Measurements from ENCODE around the gene GATAD2B.
A peak's percentile ranks its signal among the peaks of the same experiment; 100 is the strongest.

Gene GATAD2B

DNA sequence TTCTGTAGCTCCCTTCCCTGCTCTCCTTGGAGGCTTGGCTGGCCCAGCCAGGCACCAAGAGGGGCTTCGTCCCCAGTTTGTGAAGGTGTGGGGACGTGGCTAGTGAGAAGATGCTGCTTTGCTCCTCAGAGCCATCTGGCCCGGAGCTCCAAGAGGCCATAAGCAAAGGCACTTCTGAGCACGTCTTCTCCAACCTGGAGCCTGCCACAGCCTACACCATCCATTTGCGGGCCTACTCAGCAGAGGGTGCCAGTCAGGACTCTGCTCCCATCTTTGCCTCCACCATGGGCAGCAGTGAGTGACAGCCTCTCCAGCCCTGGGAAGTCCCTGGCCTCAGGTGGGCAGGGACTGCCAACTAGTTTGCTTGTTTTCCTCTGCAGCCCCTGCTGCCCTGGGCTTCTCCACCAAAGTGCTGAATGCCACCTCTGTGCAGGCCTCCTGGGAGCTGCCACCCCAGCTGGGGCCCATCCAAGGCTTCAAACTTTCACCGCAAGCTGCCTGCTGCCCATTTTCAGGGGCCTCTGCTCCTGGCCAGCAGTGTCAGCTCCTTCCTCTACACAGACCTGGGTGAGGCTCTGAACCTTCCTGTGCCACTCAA lies 121.6 kb downstream of the GATAD2B start:
- no peak overlapping the region for H3K27ac ChIP-seq (ENCODE audit: extremely low read depth, low read depth, low read length)
- no peaks in the 10 kb centered on the region for H3K9me3 ChIP-seq (ENCODE audit: control insufficient read depth, insufficient read depth, low read depth, low read length)
- H3K36me3 ChIP-seq (ENCODE audit: control insufficient read depth in 2 of 2, insufficient read depth in 1 of 2, low read length in 2 of 2) = peaks cover 0 to 20% of the 10 kb centered on the region in 2 experiments; a peak in 1 of 3 replicates
- H3K4me1 ChIP-seq (ENCODE audit: control insufficient read depth, insufficient read depth, low read length) = no peaks in the 10 kb centered on the region
- POLR2A ChIA-PET = interaction anchor here (1.1 kb wide), 1 partner anchor 189 kb away, joined by 5 read pairs; no protein-coding TSS in a partner anchor
- CTCF ChIA-PET = interaction anchor here (0.6 to 3.1 kb wide), 2 partner anchors 186 to 261 kb away, joined by 3 to 19 read pairs; partner anchors contain the start of gene RAB13
- no peak for TF ChIP-seq ZNF768 (tag by site-specific recombination; IDR thresholded peaks at IDR 0.05)
- TF ChIP-seq ZNF221 (tag by site-specific recombination; IDR thresholded peaks at IDR 0.05; ENCODE audit: borderline replicate concordance) = no peak
- no peak for TF ChIP-seq ZNF132 (tag by site-specific recombination; IDR thresholded peaks at IDR 0.05; ENCODE audit: borderline replicate concordance)
- TF ChIP-seq ZSCAN30 (tag by site-specific recombination; IDR thresholded peaks at IDR 0.05) = no peak
- no peak for TF ChIP-seq ZFP41 (tag by site-specific recombination; IDR thresholded peaks at IDR 0.05; ENCODE audit: borderline replicate concordance)
- no peak for TF ChIP-seq KLF7 (tag by site-specific recombination; IDR thresholded peaks at IDR 0.05; ENCODE audit: borderline replicate concordance)
- no peak for TF ChIP-seq ZNF311 (tag by site-specific recombination; IDR thresholded peaks at IDR 0.05; ENCODE audit: borderline replicate concordance)
- TF ChIP-seq ZEB2 (tag by site-specific recombination; IDR thresholded peaks at IDR 0.05) = no peak
- TF ChIP-seq EGR2 (tag by site-specific recombination; IDR thresholded peaks at IDR 0.05; ENCODE audit: low read depth) = no peak
- TF ChIP-seq RBAK (tag by site-specific recombination; IDR thresholded peaks at IDR 0.05) = no peak
- TF ChIP-seq ZNF138 (tag by site-specific recombination; IDR thresholded peaks at IDR 0.05; ENCODE audit: borderline replicate concordance) = no peak
- TF ChIP-seq, protein P1, sequence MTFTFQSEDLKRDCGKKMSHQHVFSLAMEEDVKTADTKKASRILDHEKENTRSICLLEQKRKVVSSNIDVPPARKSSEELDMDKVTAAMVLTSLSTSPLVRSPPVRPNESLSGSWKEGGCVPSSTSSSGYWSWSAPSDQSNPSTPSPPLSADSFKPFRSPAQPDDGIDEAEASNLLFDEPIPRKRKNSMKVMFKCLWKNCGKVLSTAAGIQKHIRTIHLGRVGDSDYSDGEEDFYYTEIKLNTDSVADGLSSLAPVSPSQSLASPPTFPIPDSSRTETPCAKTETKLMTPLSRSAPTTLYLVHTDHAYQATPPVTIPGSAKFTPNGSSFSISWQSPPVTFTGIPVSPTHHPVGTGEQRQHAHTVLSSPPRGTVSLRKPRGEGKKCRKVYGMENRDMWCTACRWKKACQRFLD (tag by site-specific recombination; IDR thresholded peaks at IDR 0.05) = no peak
- TF ChIP-seq, protein P2, sequence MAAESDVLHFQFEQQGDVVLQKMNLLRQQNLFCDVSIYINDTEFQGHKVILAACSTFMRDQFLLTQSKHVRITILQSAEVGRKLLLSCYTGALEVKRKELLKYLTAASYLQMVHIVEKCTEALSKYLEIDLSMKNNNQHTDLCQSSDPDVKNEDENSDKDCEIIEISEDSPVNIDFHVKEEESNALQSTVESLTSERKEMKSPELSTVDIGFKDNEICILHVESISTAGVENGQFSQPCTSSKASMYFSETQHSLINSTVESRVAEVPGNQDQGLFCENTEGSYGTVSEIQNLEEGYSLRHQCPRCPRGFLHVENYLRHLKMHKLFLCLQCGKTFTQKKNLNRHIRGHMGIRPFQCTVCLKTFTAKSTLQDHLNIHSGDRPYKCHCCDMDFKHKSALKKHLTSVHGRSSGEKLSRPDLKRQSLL (tag by site-specific recombination; IDR thresholded peaks at IDR 0.05) = no peak
- no peak for TF ChIP-seq ZNF266 (tag by site-specific recombination; IDR thresholded peaks at IDR 0.05; ENCODE audit: low read depth)
- TF ChIP-seq SCRT2 (tag by site-specific recombination; IDR thresholded peaks at IDR 0.05) = no peak
- TF ChIP-seq ZFP37 (tag by site-specific recombination; IDR thresholded peaks at IDR 0.05) = no peak
- H3K4me3 ChIP-seq (ENCODE audit: low read depth, low read length) = no peak overlapping the region

GRCh38 chr1:153800516-153800915 lies 122.3 kb downstream of the GATAD2B start:
- POLR2A ChIA-PET = interaction anchor here (1.1 to 1.7 kb wide), 2 partner anchors 186 to 190 kb away, joined by 4 to 5 read pairs; partner anchors contain the start of gene RAB13
- Histone ChIP-seq H3K4me1 (ENCODE audit: control insufficient read depth, insufficient read depth, low read length) (no peaks in the 10 kb centered on the region), H3K27ac (ENCODE audit: extremely low read depth, low read depth, low read length) (no peak overlapping the region), H3K9me3 (ENCODE audit: control insufficient read depth, insufficient read depth, low read depth, low read length) (no peaks in the 10 kb centered on the region), H3K36me3 (ENCODE audit: control insufficient read depth in 2 of 2, insufficient read depth in 1 of 2, low read length in 2 of 2) (peaks cover 0 to 20% of the 10 kb centered on the region in 2 experiments; a peak in 1 of 3 replicates), H3K4me3 (ENCODE audit: low read depth, low read length) (no peak overlapping the region)
- CTCF ChIA-PET = interaction anchor here (3.1 kb wide), 1 partner anchor 186 kb away, joined by 19 read pairs; the partner anchor contains the start of gene RAB13
- TF ChIP-seq IKZF3 (tag by site-specific recombination; IDR thresholded peaks at IDR 0.05) (no peak), ZSCAN23 (tag by site-specific recombination; IDR thresholded peaks at IDR 0.05) (no peak), EGR2 (tag by site-specific recombination; IDR thresholded peaks at IDR 0.05; ENCODE audit: low read depth) (peak; percentile 67; the same call in 1 of the 2 replicates), ZFHX2 (tag by site-specific recombination; conservative IDR thresholded peaks at IDR 0.05) (peak; percentile 74)
